BJ (cell line): ENCODE results near the gene CNDP2. TPM values are rescaled to one million over a fixed set of nuclear protein-coding genes. Genes with fewer than 3 reads are reported as not detected.

Experiments
- CTCF ChIA-PET: fragments of 350-600 bp; formaldehyde crosslinking; extraction: SDS; loops from one replicate; lab custom pipeline; 2021; ENCODE audit warnings: antibody characterized with exemption, inconsistent platforms; lab: Yijun Ruan, JAX
- POLR2A ChIA-PET: fragments of 300-600 bp; sonication (Branson Sonifier 250); formaldehyde crosslinking; extraction: SDS; loops from one replicate; lab custom pipeline; 2021; ENCODE audit warnings: antibody characterized with exemption; lab: Charles Lee
- DNase-seq: peaks from one replicate; pipeline ENCODE4 v3.0.0-alpha.2; 2011; ENCODE audit warnings: low read depth
- H3K27me3 ChIP-seq: 2 replicates; pipeline ENCODE4 v1.6.0; 2011; ENCODE audit warnings: low read length; ENCODE audit not compliant: control insufficient read depth, insufficient read depth
- H3K36me3 ChIP-seq: 2 replicates; pipeline ENCODE4 v1.5.1; 2011; ENCODE audit warnings: low read length; ENCODE audit not compliant: control insufficient read depth, insufficient read depth
- H3K4me3 ChIP-seq: 2 replicates; pipeline ENCODE4 v1.5.1; 2011; ENCODE audit warnings: low read depth, mild to moderate bottlenecking, control low read depth, low read length
- CTCF ChIP-seq: IDR thresholded peaks from 2 replicates; pipeline ENCODE4 v1.5.1; 2011; ENCODE audit warnings: low read depth, mild to moderate bottlenecking, control low read depth, inconsistent platforms, low read length, moderate library complexity; ENCODE audit not compliant: insufficient read depth
- polyA plus RNA-seq: library from polyadenylated mRNA; depleted of rRNA; stranded (reverse); fragments of >200 nt; gene quantifications from 2 replicates; pipeline ENCODE4 v1.2.3, GENCODE V29; 2011

CNDP2 gene
- polyA plus RNA-seq, 1 experiment: 99.4 TPM

GRCh38 chr18:74516271-74517235 lies 20.4 kb downstream of the CNDP2 start:
- CTCF ChIA-PET: interaction anchor here (0.5 kb wide), 1 partner anchor 1082 kb away, joined by 4 read pairs; no protein-coding TSS in a partner anchor
- Histone ChIP-seq H3K27me3 (no peaks in the 10 kb centered on the region), H3K4me3 (no peak overlapping the region), H3K36me3 (peaks cover 41% of the 10 kb centered on the region)
- POLR2A ChIA-PET: no interaction called here
- DNase-seq: no peak
- no peak for TF ChIP-seq CTCF

GRCh38 chr18:74517236-74517630 lies 21.1 kb downstream of the CNDP2 start:
- Histone ChIP-seq H3K27me3 (no peaks in the 10 kb centered on the region), H3K36me3 (peaks cover 38% of the 10 kb centered on the region), H3K4me3 (no peak overlapping the region)
- DNase-seq: no peak
- no peak for TF ChIP-seq CTCF
- ChIA-PET POLR2A (no interaction called here), CTCF (no interaction called here)

GRCh38 chr18:74518456-74519295 lies 22.5 kb downstream of the CNDP2 start:
- no peaks in the 10 kb centered on the region for H3K27me3 ChIP-seq
- ChIA-PET POLR2A (no interaction called here), CTCF (no interaction called here)
- H3K4me3 ChIP-seq: no peak overlapping the region
- peaks cover 31% of the 10 kb centered on the region for H3K36me3 ChIP-seq
- no peak for DNase-seq
- no peak for TF ChIP-seq CTCF

- Histone ChIP-seq H3K27me3 (no peaks in the 10 kb centered on the region), H3K4me3 (no peak overlapping the region), H3K36me3 (peaks cover 31% of the 10 kb centered on the region)
- DNase-seq: no peak
- POLR2A ChIA-PET: no interaction called here
- no peak for TF ChIP-seq CTCF
- CTCF ChIA-PET: no interaction called here
Measured at GRCh38 chr18:74519320-74520095, 23.3 kb downstream of the CNDP2 start.
